Measurements from ENCODE around the gene CTDSPL2.
A peak's percentile ranks its signal among the peaks of the same experiment; 100 is the strongest.

The CTDSPL2 gene

DNA sequence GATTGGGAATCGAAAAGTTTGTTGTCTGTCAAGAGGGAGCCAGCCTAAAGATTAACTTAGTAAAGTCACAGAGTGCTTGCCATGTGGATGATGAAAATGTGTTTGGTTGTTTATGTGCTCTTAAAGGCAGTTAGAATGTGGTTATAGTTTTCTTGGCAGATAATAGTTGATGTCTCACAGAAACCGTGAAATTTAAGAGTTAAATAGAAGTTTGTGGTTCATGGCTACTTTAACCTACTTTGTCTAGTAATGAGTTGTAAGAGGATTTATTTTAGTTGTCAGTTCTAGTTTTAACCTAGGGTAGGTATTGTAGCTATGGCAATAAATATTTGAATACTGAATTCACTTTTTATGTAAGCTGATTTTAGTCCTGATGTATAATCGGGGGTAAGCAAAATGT is 73.1 kb downstream of the CTDSPL2 start:
- no peak overlapping the region for H3K4me3 ChIP-seq (ENCODE audit: low read depth, low read length)
- TF ChIP-seq, protein P1, sequence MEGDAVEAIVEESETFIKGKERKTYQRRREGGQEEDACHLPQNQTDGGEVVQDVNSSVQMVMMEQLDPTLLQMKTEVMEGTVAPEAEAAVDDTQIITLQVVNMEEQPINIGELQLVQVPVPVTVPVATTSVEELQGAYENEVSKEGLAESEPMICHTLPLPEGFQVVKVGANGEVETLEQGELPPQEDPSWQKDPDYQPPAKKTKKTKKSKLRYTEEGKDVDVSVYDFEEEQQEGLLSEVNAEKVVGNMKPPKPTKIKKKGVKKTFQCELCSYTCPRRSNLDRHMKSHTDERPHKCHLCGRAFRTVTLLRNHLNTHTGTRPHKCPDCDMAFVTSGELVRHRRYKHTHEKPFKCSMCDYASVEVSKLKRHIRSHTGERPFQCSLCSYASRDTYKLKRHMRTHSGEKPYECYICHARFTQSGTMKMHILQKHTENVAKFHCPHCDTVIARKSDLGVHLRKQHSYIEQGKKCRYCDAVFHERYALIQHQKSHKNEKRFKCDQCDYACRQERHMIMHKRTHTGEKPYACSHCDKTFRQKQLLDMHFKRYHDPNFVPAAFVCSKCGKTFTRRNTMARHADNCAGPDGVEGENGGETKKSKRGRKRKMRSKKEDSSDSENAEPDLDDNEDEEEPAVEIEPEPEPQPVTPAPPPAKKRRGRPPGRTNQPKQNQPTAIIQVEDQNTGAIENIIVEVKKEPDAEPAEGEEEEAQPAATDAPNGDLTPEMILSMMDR (conservative IDR thresholded peaks at IDR 0.05; ENCODE audit: low read depth, low read length): no peak
- no peak for DNase-seq (ENCODE audit: low read depth)

DNA sequence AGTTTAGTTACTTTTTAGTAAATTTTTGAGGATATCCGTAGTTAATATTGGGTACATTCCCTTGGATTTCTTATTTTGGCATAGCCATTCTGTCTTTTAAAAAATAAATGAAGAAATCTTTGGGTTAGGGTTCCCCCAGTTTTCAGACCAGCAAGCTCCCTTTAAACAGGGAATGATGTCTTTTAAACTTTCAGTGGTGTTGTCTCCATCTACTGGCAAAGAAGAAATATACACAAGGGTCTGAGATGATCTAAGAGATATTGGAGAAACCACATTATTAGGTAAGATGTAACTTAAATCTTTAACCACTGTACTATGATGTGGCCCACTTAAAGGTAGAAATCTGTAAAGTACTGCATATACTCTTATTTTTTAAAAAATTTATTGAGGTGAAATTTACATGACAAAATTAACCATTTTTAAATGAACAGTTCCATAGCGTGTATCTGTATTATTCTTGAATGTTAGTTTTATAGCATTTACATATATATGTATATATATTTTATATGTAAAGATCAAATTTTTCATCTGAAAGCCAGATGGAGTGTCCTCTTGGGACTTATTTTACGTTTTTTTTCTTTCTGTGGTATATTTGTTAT is 74.4 kb downstream of the CTDSPL2 start:
- TF ChIP-seq, protein P1 (conservative IDR thresholded peaks at IDR 0.05; ENCODE audit: low read depth, low read length): peak; percentile 62
- H3K4me3 ChIP-seq (ENCODE audit: low read depth, low read length): no peak overlapping the region
- DNase-seq (ENCODE audit: low read depth): peak; percentile 75

DNA sequence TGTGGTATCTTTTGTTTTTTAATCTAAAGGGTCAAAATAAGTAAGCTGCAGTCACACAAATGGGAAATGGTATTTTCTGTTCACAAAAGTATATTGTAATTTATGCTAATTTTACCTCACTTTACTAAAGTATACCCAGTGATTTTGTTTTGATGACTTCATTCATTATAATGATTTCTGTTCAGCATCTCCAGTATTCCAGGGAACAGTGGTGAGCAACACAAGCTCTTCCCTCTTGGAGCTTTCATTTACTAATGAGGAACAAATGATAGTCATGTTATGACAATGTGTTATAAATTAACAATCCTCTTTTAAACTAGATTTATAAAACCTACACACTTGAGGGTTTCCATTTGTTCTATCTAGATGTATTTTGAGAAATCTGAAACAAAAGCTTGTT is 89.0 kb downstream of the CTDSPL2 start:
- no peak overlapping the region for H3K4me3 ChIP-seq (ENCODE audit: low read depth, low read length)
- TF ChIP-seq, protein P1 (conservative IDR thresholded peaks at IDR 0.05; ENCODE audit: low read depth, low read length): no peak
- DNase-seq (ENCODE audit: low read depth): no peak

DNA sequence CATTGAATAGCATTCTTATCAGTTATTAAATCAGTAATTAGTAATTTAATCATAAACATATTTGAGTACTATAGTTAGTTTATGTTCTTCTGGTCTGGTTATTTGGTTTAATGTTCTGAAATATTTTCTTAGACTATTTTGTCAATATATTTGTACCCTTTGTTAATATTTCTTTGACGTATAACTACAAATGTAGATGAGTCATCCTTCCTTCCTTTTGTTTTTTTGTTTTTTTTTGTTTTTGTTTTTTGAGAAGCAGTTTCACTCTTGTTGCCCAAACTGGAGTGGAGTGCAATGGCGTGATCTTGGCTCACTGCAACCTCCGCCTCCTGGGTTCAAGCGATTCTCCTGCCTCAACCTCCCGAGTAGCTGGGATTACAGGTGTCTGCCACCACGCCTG is 92.1 kb downstream of the CTDSPL2 start:
- TF ChIP-seq, protein P1 (conservative IDR thresholded peaks at IDR 0.05; ENCODE audit: low read depth, low read length): no peak
- DNase-seq (ENCODE audit: low read depth): no peak
- H3K4me3 ChIP-seq (ENCODE audit: low read depth, low read length): no peak overlapping the region

DNA sequence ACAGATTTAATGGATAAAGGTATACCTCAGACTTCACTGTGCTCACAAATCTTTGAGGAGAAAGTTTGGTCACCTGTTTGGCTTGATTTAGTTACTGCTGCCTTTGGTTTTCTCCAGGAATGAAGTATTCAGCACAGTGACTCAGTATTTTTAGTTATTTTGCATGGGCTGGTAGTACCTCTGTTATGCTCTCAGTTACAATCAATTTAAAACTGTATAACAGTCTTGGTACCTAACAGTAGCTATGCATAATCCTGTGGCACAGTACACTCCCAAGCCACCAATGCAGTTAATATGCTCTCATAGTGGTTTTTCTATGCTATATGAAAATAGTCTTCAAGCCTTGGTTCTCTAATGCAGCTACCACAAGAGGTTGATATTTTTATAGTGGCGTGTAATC is 97.6 kb downstream of the CTDSPL2 start:
- H3K4me3 ChIP-seq (ENCODE audit: low read depth, low read length): no peak overlapping the region

DNA sequence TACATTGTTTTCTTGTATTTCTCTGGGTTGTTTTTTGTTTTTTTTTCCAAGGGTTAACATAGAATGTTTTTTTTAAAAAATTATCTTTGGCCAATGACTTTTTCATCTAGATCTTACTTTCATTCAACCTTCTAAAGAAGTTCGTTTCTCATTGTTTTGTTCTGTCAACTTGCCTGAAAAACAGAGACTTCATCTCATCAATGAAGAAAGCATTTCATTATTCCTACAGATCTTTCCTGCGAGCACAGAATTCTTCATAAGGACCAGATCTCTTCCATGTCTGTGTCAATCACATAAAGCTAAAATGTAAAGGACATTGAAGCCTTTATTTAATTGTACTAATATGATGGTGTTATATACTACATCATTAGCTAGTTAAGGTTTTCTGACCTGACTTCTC is 99.8 kb downstream of the CTDSPL2 start:
- DNase-seq (ENCODE audit: low read depth): no peak
- TF ChIP-seq, protein P1 (conservative IDR thresholded peaks at IDR 0.05; ENCODE audit: low read depth, low read length): no peak
- H3K4me3 ChIP-seq (ENCODE audit: low read depth, low read length): no peak overlapping the region

More for the DNA sequence above, 97.6 kb downstream of the CTDSPL2 start:
- DNase-seq (ENCODE audit: low read depth): no peak
- TF ChIP-seq, protein P1 (conservative IDR thresholded peaks at IDR 0.05; ENCODE audit: low read depth, low read length): no peak

DNA sequence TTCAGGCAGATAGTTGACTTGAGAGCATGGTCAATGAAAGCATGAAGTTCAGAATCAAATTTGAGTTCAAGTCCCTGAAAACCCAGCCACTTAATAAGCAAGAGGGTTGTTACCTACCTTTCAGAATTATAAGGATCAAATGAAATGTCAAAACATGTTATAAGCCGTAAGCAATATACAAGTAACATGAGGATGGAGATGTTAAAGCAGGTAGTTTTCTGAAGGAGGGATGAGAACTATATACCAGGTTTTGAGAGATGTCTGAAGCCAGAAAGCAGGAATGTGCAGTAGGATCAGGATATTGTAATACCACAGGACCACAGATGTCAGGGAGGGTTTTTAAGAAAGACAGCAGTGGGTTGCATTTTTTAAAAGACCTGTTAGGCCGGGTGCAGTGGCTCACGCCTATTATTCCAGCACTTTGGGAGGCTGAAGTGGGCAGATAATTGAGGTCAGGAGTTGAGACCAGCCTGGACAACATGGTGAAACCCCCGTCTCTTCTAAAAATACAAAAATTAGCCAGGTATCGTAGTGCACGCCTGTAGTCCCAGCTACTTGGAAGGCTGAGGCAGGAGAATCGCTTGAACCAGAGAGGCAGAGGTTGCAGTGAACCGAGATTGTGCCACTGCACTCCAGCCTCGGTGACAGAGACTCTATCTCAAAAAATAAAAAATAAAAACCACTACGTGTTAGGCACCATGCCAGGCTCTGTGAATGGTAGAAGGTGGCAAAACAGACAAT is 102.6 kb downstream of the CTDSPL2 start:
- TF ChIP-seq, protein P1 (conservative IDR thresholded peaks at IDR 0.05; ENCODE audit: low read depth, low read length): no peak
- DNase-seq (ENCODE audit: low read depth): no peak

More for the DNA sequence above, 102.6 kb downstream of the CTDSPL2 start:
- no peak overlapping the region for H3K4me3 ChIP-seq (ENCODE audit: low read depth, low read length)

Measured in choroid plexus epithelial cell (primary cell).